GM18861 (cell line): Measurements from ENCODE around the gene WSCD1.

ENCODE experiments used
- ATAC-seq: cut with Tn5 transposase; IDR thresholded peaks from one replicate; pipeline ENCODE4 v1.9.1; 2021; ENCODE audit not compliant: unreplicated experiment

WSCD1 gene

GRCh38 chr17:6104956-6105648 is 34.9 kb downstream of the WSCD1 start:
- no peak for ATAC-seq

GRCh38 chr17:6105649-6106007 is 35.4 kb downstream of the WSCD1 start:
- no peak for ATAC-seq

GRCh38 chr17:6106212-6106611 is 36.0 kb downstream of the WSCD1 start:
- ATAC-seq: no peak

GRCh38 chr17:6107791-6108190 is 37.6 kb downstream of the WSCD1 start:
- no peak for ATAC-seq

- no peak for ATAC-seq
Observed at GRCh38 chr17:6108382-6108781, 38.2 kb downstream of the WSCD1 start.

GRCh38 chr17:6108987-6109386 is 38.8 kb downstream of the WSCD1 start:
- ATAC-seq: no peak

- ATAC-seq: no peak
Observed at GRCh38 chr17:6109536-6109935, 39.4 kb downstream of the WSCD1 start.

- ATAC-seq: no peak
Observed at GRCh38 chr17:6110088-6110487, 39.9 kb downstream of the WSCD1 start.

- no peak for ATAC-seq
Observed at GRCh38 chr17:6110592-6110991, 40.4 kb downstream of the WSCD1 start.

- no peak for ATAC-seq
Observed at GRCh38 chr17:6120351-6120750, 50.2 kb downstream of the WSCD1 start.

GRCh38 chr17:6124856-6125255 is 54.7 kb downstream of the WSCD1 start:
- no peak for ATAC-seq

- no peak for ATAC-seq
Observed at GRCh38 chr17:6126768-6127167, 56.6 kb downstream of the WSCD1 start.

GRCh38 chr17:6134721-6135120 is 64.5 kb downstream of the WSCD1 start:
- ATAC-seq: no peak

GRCh38 chr17:6135236-6135635 is 65.1 kb downstream of the WSCD1 start:
- ATAC-seq: no peak

GRCh38 chr17:6135996-6136395 is 65.8 kb downstream of the WSCD1 start:
- ATAC-seq: no peak

- no peak for ATAC-seq
Observed at GRCh38 chr17:6137716-6138502, 67.7 kb downstream of the WSCD1 start.

GRCh38 chr17:6138761-6139446 is 68.7 kb downstream of the WSCD1 start:
- ATAC-seq: no peak

- ATAC-seq: no peak
Observed at GRCh38 chr17:6139447-6139832, 69.3 kb downstream of the WSCD1 start.

GRCh38 chr17:6140188-6140587 is 70.0 kb downstream of the WSCD1 start:
- ATAC-seq: no peak

GRCh38 chr17:6140728-6141330 is 70.7 kb downstream of the WSCD1 start:
- no peak for ATAC-seq

- ATAC-seq: no peak
Observed at GRCh38 chr17:6142701-6143100, 72.5 kb downstream of the WSCD1 start.

GRCh38 chr17:6145946-6146345 is 75.8 kb downstream of the WSCD1 start:
- ATAC-seq: no peak
